ENCODE results near the gene MFRP. TPM values are rescaled to one million over a fixed set of nuclear protein-coding genes. Genes with fewer than 3 reads are reported as not detected.
A peak's percentile ranks its signal among the peaks of the same experiment; 100 is the strongest.

Gene MFRP
- total and polyA plus RNA-seq, 10 of the 15 experiments (the other 5 are each of a cell fraction or from before 2014, with no cell fraction given): not detected

GRCh38 chr11:119373921-119374631 lies 27.6 kb upstream of the MFRP start:
- Histone ChIP-seq H3K27ac (ENCODE audit: control insufficient read depth, insufficient read depth) (no peak overlapping the region), H3K4me3 (no peak overlapping the region), H3K79me2 (ENCODE audit: control insufficient read depth, insufficient read depth, low read length) (no peaks in the 10 kb centered on the region), H3K9me3 (replicated peaks; ENCODE audit: control insufficient read depth, insufficient read depth, low read length) (no peaks in the 10 kb centered on the region), H4K20me1 (ENCODE audit: control insufficient read depth, insufficient read depth) (no peaks in the 10 kb centered on the region), H3K4me2 (ENCODE audit: control insufficient read depth, insufficient read depth) (no peak overlapping the region), H3K27me3 (replicated peaks in 1 of 2; ENCODE audit: control insufficient read depth in 2 of 2, insufficient read depth in 2 of 2, low read length in 1 of 2) (peaks cover 0 to 3% of the 10 kb centered on the region in 2 experiments; a peak in 2 of 4 replicates), H2AFZ (ENCODE audit: control insufficient read depth, low read depth, low read length) (no peak overlapping the region), H3K9ac (ENCODE audit: control insufficient read depth, insufficient read depth, low read length) (no peak overlapping the region), H3K36me3 (ENCODE audit: control insufficient read depth in 2 of 2, insufficient read depth in 2 of 2, low read length in 1 of 2) (no peaks in the 10 kb centered on the region), H3K4me1 (ENCODE audit: control insufficient read depth, insufficient read depth, low read length) (no peaks in the 10 kb centered on the region)
- intact Hi-C loops (cut with micrococcal nuclease; ENCODE audit: unreplicated experiment) (no loop called here), in situ Hi-C loops (cut with MboI) (no loop called here)
- CTCF ChIA-PET: interaction anchor here (1.0 to 17.9 kb wide), 14 partner anchors 9 to 101 kb away, joined by 3 to 183 read pairs (median 4); no protein-coding TSS in a partner anchor
- FAIRE-seq (peak; percentile 84), ATAC-seq (peak; percentile 51), DNase-seq (ENCODE audit: low read depth, low spot score) (no peak)
- SMC1A ChIA-PET (ENCODE audit: uncharacterized antibody, unreplicated experiment): interaction anchor here (1.6 to 5.5 kb wide), 2 partner anchors 18 to 36 kb away, joined by 5 to 31 read pairs; no protein-coding TSS in a partner anchor
- BruUV-seq (replicated peaks): no TSS peak
- RAD21 ChIA-PET (ENCODE audit: unreplicated experiment): interaction anchor here (0.6 to 5.1 kb wide), 7 partner anchors 12 to 103 kb away, joined by 3 to 47 read pairs (median 7); no protein-coding TSS in a partner anchor
- POLR2A ChIA-PET: no interaction called here
- 50% methylated on average over 5 of the region's 5 CpGs for WGBS (ENCODE audit: insufficient coverage, insufficient replicate concordance, low lambda C conversion rate, missing lambda C conversion rate)
- TF ChIP-seq SREBF2 (IDR thresholded peaks at IDR 0.05; ENCODE audit: low read length): no peak
- TF ChIP-seq SMARCA5 (IDR thresholded peaks at IDR 0.05): no peak
- peak; percentile 23; the same call in 1 of the 2 replicates for TF ChIP-seq IKZF1 (conservative IDR thresholded peaks at IDR 0.05)
- TF ChIP-seq TCF7 (IDR thresholded peaks at IDR 0.05; ENCODE audit: borderline replicate concordance): no peak
- peak; percentile 40; the same call in 1 of the 2 replicates for TF ChIP-seq SMC3 (IDR thresholded peaks at IDR 0.05; ENCODE audit: borderline replicate concordance, low read length)
- TF ChIP-seq SREBF1 (IDR thresholded peaks at IDR 0.05; ENCODE audit: low read length): no peak
- TF ChIP-seq NFYA (IDR thresholded peaks at IDR 0.05; ENCODE audit: borderline replicate concordance, low read depth, low read length): no peak
- no peak for TF ChIP-seq LARP7 (IDR thresholded peaks at IDR 0.05)
- no peak for TF ChIP-seq POLR2A (IDR thresholded peaks at IDR 0.05; ENCODE audit: low read depth, low read length)
- TF ChIP-seq CTCF (IDR thresholded peaks at IDR 0.05 in 2 of 3, conservative IDR thresholded peaks at IDR 0.05 in 1 of 3; ENCODE audit: control insufficient read depth in 2 of 3, extremely low read depth in 1 of 3, insufficient read depth in 1 of 3, low read depth in 3 of 3, low read length in 3 of 3): peak; percentile 71 to 78 (median 76); a peak in 5 of 6 replicates
- no peak for TF ChIP-seq ATF2 (IDR thresholded peaks at IDR 0.05; ENCODE audit: low read length)
- no peak for TF ChIP-seq BACH1 (IDR thresholded peaks at IDR 0.05; ENCODE audit: borderline replicate concordance)
- TF ChIP-seq RAD21 (IDR thresholded peaks at IDR 0.05; ENCODE audit: insufficient read depth, low read depth, low read length): peak; percentile 81
- TF ChIP-seq KAT2A (conservative IDR thresholded peaks at IDR 0.05; ENCODE audit: control insufficient read depth, low read depth, low read length): no peak
- no peak for TF ChIP-seq MTA3 (IDR thresholded peaks at IDR 0.05; ENCODE audit: borderline replicate concordance, low read length)
- TF ChIP-seq ASH2L (IDR thresholded peaks at IDR 0.05; ENCODE audit: borderline replicate concordance, low read depth): no peak
- TF ChIP-seq ZNF592 (IDR thresholded peaks at IDR 0.05): no peak
- 0 out of 2 replicates have a peak, but pooled peaks have one; percentile 16 for TF ChIP-seq YY1 (IDR thresholded peaks at IDR 0.05; ENCODE audit: low read depth, low read length)
